Hematopoietic multipotent progenitor cell treated with erythropoietin and hydrocortisone succinate and interleukin-3 and kit ligand, for 15 days (in vitro differentiated cells): ENCODE data around the gene GFPT2.

Experiments used
- DNase-seq: peaks from one replicate; pipeline ENCODE4 v3.0.0-alpha.2; 2015; ENCODE audit warnings: low spot score

The GFPT2 gene

GRCh38 chr5:180283026-180283615 is 70.0 kb downstream of the GFPT2 start:
- no peak for DNase-seq

GRCh38 chr5:180282281-180282680 is 70.9 kb downstream of the GFPT2 start:
- DNase-seq, result no peak

GRCh38 chr5:180281706-180282105 is 71.4 kb downstream of the GFPT2 start:
- DNase-seq, result no peak

- DNase-seq, result no peak
Observed at GRCh38 chr5:180274695-180275094, 78.4 kb downstream of the GFPT2 start.

GRCh38 chr5:180271221-180271620 is 81.9 kb downstream of the GFPT2 start:
- DNase-seq, result no peak

GRCh38 chr5:180259260-180259611 is 93.9 kb downstream of the GFPT2 start:
- DNase-seq, result no peak

- DNase-seq, result no peak
Observed at GRCh38 chr5:180253036-180253824, 99.9 kb downstream of the GFPT2 start.

- no peak for DNase-seq
Observed at GRCh38 chr5:180251887-180252286, 101.2 kb downstream of the GFPT2 start.

- DNase-seq, result no peak
Observed at GRCh38 chr5:180251141-180251540, 102.0 kb downstream of the GFPT2 start.
